Measurements from ENCODE around the gene FER. TPM values are rescaled to one million over a fixed set of nuclear protein-coding genes. Genes with fewer than 3 reads are reported as not detected.

The FER gene
- polyA plus RNA-seq, 1 donor from 2014 or later, result 8.5 TPM

GRCh38 chr5:108924457-108924961, 176.8 kb downstream of the FER start:
- no peaks in the 10 kb centered on the region for H3K36me3 ChIP-seq (ENCODE audit: insufficient read depth, low read length)
- no peak overlapping the region for H3K27ac ChIP-seq (ENCODE audit: low read length)
- H3K9ac ChIP-seq (ENCODE audit: low read length), result no peak overlapping the region
- no peaks in the 10 kb centered on the region for H4K20me1 ChIP-seq (ENCODE audit: insufficient read depth)
- no peaks in the 10 kb centered on the region for H3F3A ChIP-seq (ENCODE audit: insufficient read depth, low read length, poor library complexity, severe bottlenecking)
- no peaks in the 10 kb centered on the region for H3K79me2 ChIP-seq (replicated peaks; ENCODE audit: insufficient read depth, low read length)
- H3K27me3 ChIP-seq (ENCODE audit: insufficient read depth, low read depth, low read length), result no peaks in the 10 kb centered on the region
- H3K4me3 ChIP-seq (ENCODE audit: low read length), result no peak overlapping the region
- TF ChIP-seq POLR2AphosphoS5 (IDR thresholded peaks at IDR 0.05) (no peak), SMC3 (conservative IDR thresholded peaks at IDR 0.05; ENCODE audit: poor library complexity) (no peak), MXI1 (conservative IDR thresholded peaks at IDR 0.05; ENCODE audit: poor library complexity, severe bottlenecking) (no peak), EZH2 (IDR thresholded peaks at IDR 0.05; ENCODE audit: borderline replicate concordance, insufficient read depth, low read length, poor library complexity, severe bottlenecking) (no peak), REST (IDR thresholded peaks at IDR 0.05; ENCODE audit: borderline replicate concordance) (no peak), CTCF (IDR thresholded peaks at IDR 0.05; ENCODE audit: poor library complexity, severe bottlenecking) (no peak), TAF1 (IDR thresholded peaks at IDR 0.05; ENCODE audit: low read depth) (no peak), EP300 (conservative IDR thresholded peaks at IDR 0.05; ENCODE audit: poor library complexity, severe bottlenecking) (no peak), RAD21 (conservative IDR thresholded peaks at IDR 0.05) (no peak)
- H3K9me3 ChIP-seq (ENCODE audit: low read length), result no peaks in the 10 kb centered on the region
- H3K9me2 ChIP-seq (ENCODE audit: insufficient read depth, low read length), result no peaks in the 10 kb centered on the region
- no peak overlapping the region for H3K4me2 ChIP-seq (ENCODE audit: low read length)
- H2AFZ ChIP-seq (ENCODE audit: low read depth, low read length), result no peak overlapping the region

GRCh38 chr5:108925073-108925472, 177.4 kb downstream of the FER start:
- no peaks in the 10 kb centered on the region for H3K36me3 ChIP-seq (ENCODE audit: insufficient read depth, low read length)
- no peak overlapping the region for H3K4me2 ChIP-seq (ENCODE audit: low read length)
- no peak overlapping the region for H3K9ac ChIP-seq (ENCODE audit: low read length)
- TF ChIP-seq EP300 (conservative IDR thresholded peaks at IDR 0.05; ENCODE audit: poor library complexity, severe bottlenecking) (no peak), SMC3 (conservative IDR thresholded peaks at IDR 0.05; ENCODE audit: poor library complexity) (no peak), EZH2 (IDR thresholded peaks at IDR 0.05; ENCODE audit: borderline replicate concordance, insufficient read depth, low read length, poor library complexity, severe bottlenecking) (no peak), RAD21 (conservative IDR thresholded peaks at IDR 0.05) (no peak), MXI1 (conservative IDR thresholded peaks at IDR 0.05; ENCODE audit: poor library complexity, severe bottlenecking) (no peak), REST (IDR thresholded peaks at IDR 0.05; ENCODE audit: borderline replicate concordance) (no peak), POLR2AphosphoS5 (IDR thresholded peaks at IDR 0.05) (no peak), TAF1 (IDR thresholded peaks at IDR 0.05; ENCODE audit: low read depth) (no peak), CTCF (IDR thresholded peaks at IDR 0.05; ENCODE audit: poor library complexity, severe bottlenecking) (no peak)
- no peaks in the 10 kb centered on the region for H3F3A ChIP-seq (ENCODE audit: insufficient read depth, low read length, poor library complexity, severe bottlenecking)
- no peak overlapping the region for H2AFZ ChIP-seq (ENCODE audit: low read depth, low read length)
- no peaks in the 10 kb centered on the region for H3K79me2 ChIP-seq (replicated peaks; ENCODE audit: insufficient read depth, low read length)
- H3K27ac ChIP-seq (ENCODE audit: low read length), result no peak overlapping the region
- no peaks in the 10 kb centered on the region for H3K9me3 ChIP-seq (ENCODE audit: low read length)
- no peaks in the 10 kb centered on the region for H3K9me2 ChIP-seq (ENCODE audit: insufficient read depth, low read length)
- no peak overlapping the region for H3K4me3 ChIP-seq (ENCODE audit: low read length)
- H3K27me3 ChIP-seq (ENCODE audit: insufficient read depth, low read depth, low read length), result no peaks in the 10 kb centered on the region
- no peaks in the 10 kb centered on the region for H4K20me1 ChIP-seq (ENCODE audit: insufficient read depth)
